Loucy (cell line): ENCODE data around the gene ACAA1.

Source experiments
- EZH2phosphoT487 ChIP-seq: fragments of 200-600 bp; IDR thresholded peaks from 2 replicates; pipeline ENCODE4 v1.6.1; 2018; ENCODE audit warnings: antibody characterized with exemption, mild to moderate bottlenecking, moderate library complexity, borderline replicate concordance
- TF ChIP-seq, protein P1 (sequence below): fragments of 200-600 bp; sonication (generic); conservative IDR thresholded peaks from 2 replicates; pipeline ENCODE4 v1.5.1; 2014; ENCODE audit warnings: mild to moderate bottlenecking, antibody characterized with exemption, low read length

DNA sequence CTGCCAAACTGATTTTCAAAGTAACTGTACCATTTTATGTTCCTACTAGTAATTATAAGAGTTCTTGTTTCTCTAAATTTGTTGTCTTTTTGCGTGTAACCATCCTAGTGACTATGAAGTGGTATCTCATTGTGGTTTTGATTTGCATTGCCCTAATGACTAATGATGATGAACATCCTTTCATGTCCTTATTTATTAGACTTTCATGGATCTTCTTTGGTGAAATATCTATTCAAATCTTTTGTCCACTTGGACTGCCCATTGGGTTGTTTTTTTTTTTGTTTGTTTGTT is 32.0 kb upstream of the ACAA1 start:
- TF ChIP-seq, protein P1, sequence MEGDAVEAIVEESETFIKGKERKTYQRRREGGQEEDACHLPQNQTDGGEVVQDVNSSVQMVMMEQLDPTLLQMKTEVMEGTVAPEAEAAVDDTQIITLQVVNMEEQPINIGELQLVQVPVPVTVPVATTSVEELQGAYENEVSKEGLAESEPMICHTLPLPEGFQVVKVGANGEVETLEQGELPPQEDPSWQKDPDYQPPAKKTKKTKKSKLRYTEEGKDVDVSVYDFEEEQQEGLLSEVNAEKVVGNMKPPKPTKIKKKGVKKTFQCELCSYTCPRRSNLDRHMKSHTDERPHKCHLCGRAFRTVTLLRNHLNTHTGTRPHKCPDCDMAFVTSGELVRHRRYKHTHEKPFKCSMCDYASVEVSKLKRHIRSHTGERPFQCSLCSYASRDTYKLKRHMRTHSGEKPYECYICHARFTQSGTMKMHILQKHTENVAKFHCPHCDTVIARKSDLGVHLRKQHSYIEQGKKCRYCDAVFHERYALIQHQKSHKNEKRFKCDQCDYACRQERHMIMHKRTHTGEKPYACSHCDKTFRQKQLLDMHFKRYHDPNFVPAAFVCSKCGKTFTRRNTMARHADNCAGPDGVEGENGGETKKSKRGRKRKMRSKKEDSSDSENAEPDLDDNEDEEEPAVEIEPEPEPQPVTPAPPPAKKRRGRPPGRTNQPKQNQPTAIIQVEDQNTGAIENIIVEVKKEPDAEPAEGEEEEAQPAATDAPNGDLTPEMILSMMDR = no peak
- TF ChIP-seq EZH2phosphoT487 = no peak
